Ovary (tissue), 3 donors: ENCODE measurements around the gene EGFLAM.

Experiments
- CTCF ChIP-seq, 3 donors: fragments of 450-650 bp in 2 of 3; fragments of 200-600 bp in 1 of 3; IDR thresholded peaks; one replicate each; pipeline versions ENCODE4 v1.5.1 to v1.8.0; 2016 to 2022; ENCODE audit warnings: antibody characterized with exemption in 3 of 3, mild to moderate bottlenecking in 1 of 3
- POLR2A ChIP-seq: fragments of 450-650 bp; IDR thresholded peaks from one replicate; pipeline ENCODE4 v1.6.1; 2017; ENCODE audit warnings: antibody characterized with exemption, mild to moderate bottlenecking, moderate library complexity
- donor health status: DM: no; HTN: no; CAD: no.

GRCh38 chr5:38241655-38242054 lies 16.7 kb upstream of the EGFLAM start:
- TF ChIP-seq CTCF (IDR thresholded peaks at IDR 0.05), result no peak
- no peak for TF ChIP-seq POLR2A
